Uterus (tissue), 2 donors: ENCODE results near the gene ITSN2.

Experiments used
- POLR2A ChIP-seq, 2 donors: fragments of 450-650 bp; IDR thresholded peaks; one replicate each; pipeline ENCODE4 v1.6.1; 2016; ENCODE audit warnings: antibody characterized with exemption in 2 of 2, mild to moderate bottlenecking in 1 of 2, moderate library complexity in 1 of 2
- TF ChIP-seq, protein P1 (sequence below), 4 experiments: fragments of 200-600 bp in 2 of 4; fragments of 450-650 bp in 2 of 4; sonication (generic) in 2 of 4; IDR thresholded peaks; one replicate each; pipeline ENCODE4 v1.5.1; 2016 to 2019; ENCODE audit warnings: antibody characterized with exemption in 4 of 4, mild to moderate bottlenecking in 2 of 4, moderate library complexity in 1 of 4

- TF ChIP-seq, protein P1, sequence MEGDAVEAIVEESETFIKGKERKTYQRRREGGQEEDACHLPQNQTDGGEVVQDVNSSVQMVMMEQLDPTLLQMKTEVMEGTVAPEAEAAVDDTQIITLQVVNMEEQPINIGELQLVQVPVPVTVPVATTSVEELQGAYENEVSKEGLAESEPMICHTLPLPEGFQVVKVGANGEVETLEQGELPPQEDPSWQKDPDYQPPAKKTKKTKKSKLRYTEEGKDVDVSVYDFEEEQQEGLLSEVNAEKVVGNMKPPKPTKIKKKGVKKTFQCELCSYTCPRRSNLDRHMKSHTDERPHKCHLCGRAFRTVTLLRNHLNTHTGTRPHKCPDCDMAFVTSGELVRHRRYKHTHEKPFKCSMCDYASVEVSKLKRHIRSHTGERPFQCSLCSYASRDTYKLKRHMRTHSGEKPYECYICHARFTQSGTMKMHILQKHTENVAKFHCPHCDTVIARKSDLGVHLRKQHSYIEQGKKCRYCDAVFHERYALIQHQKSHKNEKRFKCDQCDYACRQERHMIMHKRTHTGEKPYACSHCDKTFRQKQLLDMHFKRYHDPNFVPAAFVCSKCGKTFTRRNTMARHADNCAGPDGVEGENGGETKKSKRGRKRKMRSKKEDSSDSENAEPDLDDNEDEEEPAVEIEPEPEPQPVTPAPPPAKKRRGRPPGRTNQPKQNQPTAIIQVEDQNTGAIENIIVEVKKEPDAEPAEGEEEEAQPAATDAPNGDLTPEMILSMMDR (IDR thresholded peaks at IDR 0.05): no peak
- no peak for TF ChIP-seq POLR2A (IDR thresholded peaks at IDR 0.05)
Measured at GRCh38 chr2:24245986-24246776, 114.2 kb downstream of the ITSN2 start.
